Measurements from ENCODE around the gene IREB2.
"Not testable (repeated sequence)": the region's sequence is repeated elsewhere in the genome, so short reads cannot be mapped to it uniquely, and the experiment has no call there.

The IREB2 gene

GRCh38 chr15:78397382-78397781 is 40.6 kb upstream of the IREB2 start:
- H3K4me3 ChIP-seq (replicated peaks; ENCODE audit: low read depth, low read length) = no peak overlapping the region
- no peak for DNase-seq (ENCODE audit: low read depth)
- TF ChIP-seq CTCF (IDR thresholded peaks at IDR 0.05; ENCODE audit: low read length, missing control alignments) = no peak

GRCh38 chr15:78398076-78398825 is 39.8 kb upstream of the IREB2 start:
- TF ChIP-seq CTCF (IDR thresholded peaks at IDR 0.05; ENCODE audit: low read length, missing control alignments) = no peak
- DNase-seq (ENCODE audit: low read depth) = no peak

GRCh38 chr15:78399091-78399490 is 38.9 kb upstream of the IREB2 start:
- DNase-seq (ENCODE audit: low read depth) = no peak
- H3K4me3 ChIP-seq (replicated peaks; ENCODE audit: low read depth, low read length) = no peak overlapping the region
- no peak for TF ChIP-seq CTCF (IDR thresholded peaks at IDR 0.05; ENCODE audit: low read length, missing control alignments)

More at GRCh38 chr15:78398076-78398825, 39.8 kb upstream of the IREB2 start:
- H3K4me3 ChIP-seq (replicated peaks; ENCODE audit: low read depth, low read length) = no peak overlapping the region

GRCh38 chr15:78402061-78402610 is 35.9 kb upstream of the IREB2 start:
- H3K4me3 ChIP-seq (replicated peaks; ENCODE audit: low read depth, low read length) = no peak overlapping the region
- no peak for TF ChIP-seq CTCF (IDR thresholded peaks at IDR 0.05; ENCODE audit: low read length, missing control alignments)
- no peak for DNase-seq (ENCODE audit: low read depth)

GRCh38 chr15:78404125-78404524 is 33.9 kb upstream of the IREB2 start:
- TF ChIP-seq CTCF (IDR thresholded peaks at IDR 0.05; ENCODE audit: low read length, missing control alignments) = no peak
- no peak for DNase-seq (ENCODE audit: low read depth)
- H3K4me3 ChIP-seq (replicated peaks; ENCODE audit: low read depth, low read length) = no peak overlapping the region

- DNase-seq (ENCODE audit: low read depth); H3K4me3 ChIP-seq (replicated peaks; ENCODE audit: low read depth, low read length): not testable (repeated sequence)
These were observed 33.2 kb upstream of the IREB2 start for GRCh38 chr15:78404796-78405195.

GRCh38 chr15:78405336-78405924 is 32.6 kb upstream of the IREB2 start:
- no peak for TF ChIP-seq CTCF (IDR thresholded peaks at IDR 0.05; ENCODE audit: low read length, missing control alignments)
- no peak overlapping the region for H3K4me3 ChIP-seq (replicated peaks; ENCODE audit: low read depth, low read length)
- no peak for DNase-seq (ENCODE audit: low read depth)

Data from fibroblast of pulmonary artery (primary cell).